ENCODE data around the gene PAPPA.

- TF ChIP-seq POLR2AphosphoS5 (IDR thresholded peaks at IDR 0.05; ENCODE audit: borderline replicate concordance, low read depth, low read length) (no peak), EZH2 (IDR thresholded peaks at IDR 0.05) (no peak)
Observed at GRCh38 chr9:116278326-116278725, 124.7 kb downstream of the PAPPA start.
